A549 (cell line): ENCODE measurements around the gene LAMTOR3. TPM values are rescaled to one million over a fixed set of nuclear protein-coding genes. Genes with fewer than 3 reads are reported as not detected.

ENCODE experiments used
- ATAC-seq, 2 experiments: fragments of 200-7000 bp in 1 of 2; fragments of >200 bp in 1 of 2; cut with Nextera tagmentation in 1 of 2; cut with Tn5 transposase in 1 of 2; 3 replicates each; pipeline versions ENCODE4 v1.8.0 to v1.9.1; 2018 to 2020; ENCODE audit warnings: mild to moderate bottlenecking in 1 of 2, moderate library complexity in 1 of 2
- CTCF ChIA-PET: fragments of 300-600 bp; sonication (Branson Sonifier 250); formaldehyde crosslinking; extraction: SDS; loops from one replicate; lab custom pipeline; 2021; ENCODE audit warnings: antibody characterized with exemption, inconsistent platforms; lab: Yijun Ruan, JAX
- POLR2A ChIA-PET: fragments of 350-600 bp; formaldehyde crosslinking; extraction: SDS; loops from one replicate; lab custom pipeline; 2021; ENCODE audit warnings: antibody characterized with exemption, inconsistent platforms; lab: Yijun Ruan, JAX
- DNase-seq, 2 experiments: peaks; one replicate each; pipeline versions ENCODE4 v3.0.0 to v3.0.0-alpha.2; 2011 to 2016; ENCODE audit warnings: low read depth in 1 of 2, low spot score in 1 of 2
- FAIRE-seq: peaks from 2 replicates; lab custom pipeline; 2011; peaks lifted over from hg19 to GRCh38; lab: Jason Lieb, UNC
- H3K27ac ChIP-seq, 2 experiments: fragments of >200 bp; sonication (Bioruptor Twin); formaldehyde crosslinking; 3 replicates each; pipeline ENCODE4 v1.5.1; 2016 to 2017
- H3K4me1 ChIP-seq: fragments of >200 bp; sonication (Bioruptor Twin); formaldehyde crosslinking; 3 replicates; pipeline ENCODE4 v1.6.1; 2016
- H3K4me2 ChIP-seq: fragments of >200 bp; sonication (Bioruptor Twin); formaldehyde crosslinking; 3 replicates; pipeline ENCODE4 v1.6.1; 2016
- H3K4me3 ChIP-seq: fragments of >200 bp; sonication (Bioruptor Twin); formaldehyde crosslinking; 3 replicates; pipeline ENCODE4 v1.5.1; 2016
- H3K9me3 ChIP-seq: fragments of >200 bp; sonication (Bioruptor Twin); formaldehyde crosslinking; 3 replicates; pipeline ENCODE4 v1.6.1; 2016
- BHLHE40 ChIP-seq: IDR thresholded peaks from 2 replicates; pipeline ENCODE4 v1.6.1; 2012; ENCODE audit warnings: low read depth, low read length, inconsistent platforms
- CEBPB ChIP-seq, 2 experiments: fragments of >200 bp in 1 of 2; sonication (Bioruptor Twin) in 1 of 2; formaldehyde crosslinking in 1 of 2; IDR thresholded peaks; 2 replicates each; pipeline ENCODE4 v1.6.1; 2012 to 2016
- CHD4 ChIP-seq: fragments of 200-600 bp; sonication (generic); IDR thresholded peaks from 2 replicates; pipeline ENCODE4 v1.6.1; 2016; ENCODE audit warnings: antibody characterized with exemption, mild to moderate bottlenecking, borderline replicate concordance
- E2F6 ChIP-seq: IDR thresholded peaks from 2 replicates; pipeline ENCODE4 v1.6.1; 2012; ENCODE audit warnings: low read depth, borderline replicate concordance
- EHMT2 ChIP-seq: fragments of 200-600 bp; sonication (generic); IDR thresholded peaks from 2 replicates; pipeline ENCODE4 v1.6.1; 2016; ENCODE audit warnings: antibody characterized with exemption, low read depth, mild to moderate bottlenecking, moderate library complexity
- ESRRA ChIP-seq: fragments of 150-350 bp; IDR thresholded peaks from 2 replicates; pipeline ENCODE4 v1.6.1; 2014; ENCODE audit warnings: mild to moderate bottlenecking, low read length, borderline replicate concordance
- FOSB ChIP-seq: fragments of 250-450 bp; sonication (Bioruptor Pico); IDR thresholded peaks from 2 replicates; pipeline ENCODE4 v1.5.0; 2020; ENCODE audit warnings: mild to moderate bottlenecking, moderate library complexity
- GATA3 ChIP-seq: IDR thresholded peaks from 2 replicates; pipeline ENCODE4 v1.6.1; 2012; ENCODE audit warnings: borderline replicate concordance
- HES2 ChIP-seq: fragments of >200 bp; sonication (Bioruptor Twin); formaldehyde crosslinking; IDR thresholded peaks from 2 replicates; pipeline ENCODE4 v1.6.1; 2016
- HMGXB4 ChIP-seq: fragments of 250-450 bp; sonication (Bioruptor Pico); IDR thresholded peaks from 2 replicates; pipeline ENCODE4 v1.5.0; 2021; ENCODE audit warnings: mild to moderate bottlenecking, moderate library complexity, borderline replicate concordance
- HOXB5 ChIP-seq: fragments of 250-450 bp; sonication (Bioruptor Pico); IDR thresholded peaks from 2 replicates; pipeline ENCODE4 v1.5.0; 2020; ENCODE audit warnings: mild to moderate bottlenecking, moderate library complexity
- JUN ChIP-seq, 2 experiments: fragments of >200 bp; sonication (Bioruptor Twin); formaldehyde crosslinking; IDR thresholded peaks; 2 replicates in 1 of 2; 3 replicates in 1 of 2; pipeline ENCODE4 v1.6.1; 2016 to 2017
- JUNB ChIP-seq: fragments of >200 bp; sonication (Bioruptor Twin); formaldehyde crosslinking; IDR thresholded peaks from 2 replicates; pipeline ENCODE4 v1.6.1; 2016
- KDM1A ChIP-seq: fragments of 200-600 bp; sonication (generic); IDR thresholded peaks from 2 replicates; pipeline ENCODE4 v1.6.1; 2016; ENCODE audit warnings: low read depth, mild to moderate bottlenecking
- KDM5A ChIP-seq: fragments of 200-600 bp; sonication (generic); IDR thresholded peaks from 2 replicates; pipeline ENCODE4 v1.6.1; 2016; ENCODE audit warnings: antibody characterized with exemption, mild to moderate bottlenecking
- MAFK ChIP-seq: fragments of 450-650 bp; IDR thresholded peaks from 2 replicates; pipeline ENCODE4 v1.6.1; 2014; ENCODE audit not compliant: partially characterized antibody
- MAX ChIP-seq: IDR thresholded peaks from 2 replicates; pipeline ENCODE4 v1.6.1; 2012
- MAZ ChIP-seq: fragments of 150-350 bp; IDR thresholded peaks from 2 replicates; pipeline ENCODE4 v1.6.1; 2014; ENCODE audit warnings: antibody characterized with exemption, low read depth, low read length, borderline replicate concordance
- NPAS2 ChIP-seq: fragments of 250-450 bp; sonication (Bioruptor Pico); IDR thresholded peaks from 2 replicates; pipeline ENCODE4 v1.8.0; 2022; ENCODE audit warnings: mild to moderate bottlenecking, moderate library complexity, borderline replicate concordance
- NR3C1 ChIP-seq: fragments of >200 bp; sonication (Bioruptor Twin); formaldehyde crosslinking; IDR thresholded peaks from 3 replicates; pipeline ENCODE4 v1.6.1; 2017
- PBX3 ChIP-seq: IDR thresholded peaks from 2 replicates; pipeline ENCODE4 v1.6.1; 2012
- PHF8 ChIP-seq: fragments of 200-600 bp; sonication (generic); IDR thresholded peaks from 2 replicates; pipeline ENCODE4 v1.6.1; 2016; ENCODE audit warnings: low read depth, mild to moderate bottlenecking, antibody characterized with exemption, moderate library complexity, borderline replicate concordance
- POLR2A ChIP-seq: IDR thresholded peaks from 2 replicates; pipeline ENCODE4 v1.6.1; 2012; ENCODE audit warnings: mild to moderate bottlenecking, low read length
- REST ChIP-seq: fragments of 200-600 bp; sonication (generic); IDR thresholded peaks from 2 replicates; pipeline ENCODE4 v1.6.1; 2016; ENCODE audit warnings: antibody characterized with exemption, mild to moderate bottlenecking, moderate library complexity
- RFX5 ChIP-seq: fragments of 450-650 bp; IDR thresholded peaks from 2 replicates; pipeline ENCODE4 v1.7.1; 2014; ENCODE audit warnings: antibody characterized with exemption, mild to moderate bottlenecking, moderate library complexity
- SREBF2 ChIP-seq: fragments of 450-650 bp; IDR thresholded peaks from 2 replicates; pipeline ENCODE4 v1.6.1; 2014; ENCODE audit warnings: mild to moderate bottlenecking, moderate library complexity
- TFCP2L1 ChIP-seq: fragments of 250-450 bp; sonication (Bioruptor Pico); IDR thresholded peaks from 2 replicates; pipeline ENCODE4 v1.5.0; 2021; ENCODE audit warnings: mild to moderate bottlenecking
- ZFP36 ChIP-seq: fragments of 450-650 bp; IDR thresholded peaks from 2 replicates; pipeline ENCODE4 v1.6.1; 2014; ENCODE audit warnings: borderline replicate concordance; ENCODE audit not compliant: partially characterized antibody
- ZNF302 ChIP-seq: fragments of 250-450 bp; sonication (Bioruptor Pico); IDR thresholded peaks from 2 replicates; pipeline ENCODE4 v1.9.0; 2021; ENCODE audit warnings: inconsistent platforms, mild to moderate bottlenecking, moderate library complexity
- ZSCAN20 ChIP-seq: fragments of 250-450 bp; sonication (Bioruptor Pico); IDR thresholded peaks from 2 replicates; pipeline ENCODE4 v1.8.0; 2022; ENCODE audit warnings: mild to moderate bottlenecking, moderate library complexity
- WGBS: methylation state at CpG from one replicate; pipeline ENCODE4 v1.1.6; 2017; ENCODE audit errors: missing lambda C conversion rate; 5-methylcytosine and 5-hydroxymethylcytosine counted together
- polyA plus RNA-seq, 4 experiments: library from polyadenylated mRNA; depleted of rRNA in 3 of 4; stranded (reverse); fragments of >200 nt; fragmentation: RNase III in 1 of 4; extraction: RNeasy Plus Mini Kit Qiagen cat#74134 plus additional on column Dnase treatment in 1 of 4; gene quantifications; 2 replicates in 3 of 4; 3 replicates in 1 of 4; pipeline ENCODE4 v1.2.3, GENCODE V29; 2011 to 2017

The LAMTOR3 gene
- polyA plus RNA-seq, 2 of the 4 experiments (the other 2 are of a cell fraction): 21.3 to 40.8 TPM

GRCh38 chr4:99835942-99836341, 58.3 kb downstream of the LAMTOR3 start:
- H3K4me1 ChIP-seq: peaks cover 13% of the 10 kb centered on the region; the same call in 2 of the 3 replicates
- no peak overlapping the region for H3K4me3 ChIP-seq
- H3K4me2 ChIP-seq: no peak overlapping the region
- POLR2A ChIA-PET: no interaction called here
- 74% methylated on average over 2 of the region's 2 CpGs for WGBS
- DNase-seq: no peak
- ATAC-seq: no peak
- TF ChIP-seq JUN (IDR thresholded peaks at IDR 0.05) (no peak), SREBF2 (no peak), RFX5 (no peak), NPAS2 (CRISPR knock-in tag) (no peak), HMGXB4 (CRISPR knock-in tag) (no peak), ZNF302 (CRISPR knock-in tag) (no peak), HES2 (no peak)
- no peak for FAIRE-seq
- no peaks in the 10 kb centered on the region for H3K9me3 ChIP-seq
- CTCF ChIA-PET: interaction anchor here (1.2 kb wide), 1 partner anchor 28 kb away, joined by 4 read pairs; no protein-coding TSS in a partner anchor
- H3K27ac ChIP-seq: no peak overlapping the region

- Histone ChIP-seq H3K9me3 (no peaks in the 10 kb centered on the region), H3K4me2 (no peak overlapping the region), H3K4me3 (no peak overlapping the region), H3K27ac (no peak overlapping the region), H3K4me1 (peaks cover 13% of the 10 kb centered on the region; the same call in 2 of the 3 replicates)
- ATAC-seq (no peak), DNase-seq (no peak), FAIRE-seq (no peak)
- WGBS: 83% methylated on average over 7 of the region's 7 CpGs
- CTCF ChIA-PET: no interaction called here
- no peak for TF ChIP-seq ZFP36
- TF ChIP-seq CEBPB (IDR thresholded peaks at IDR 0.05): no peak
- TF ChIP-seq EHMT2: no peak
- no peak for TF ChIP-seq BHLHE40
- TF ChIP-seq HOXB5 (CRISPR knock-in tag): no peak
- no peak for TF ChIP-seq POLR2A
- TF ChIP-seq PBX3: no peak
- no peak for TF ChIP-seq ZNF302 (CRISPR knock-in tag)
- TF ChIP-seq KDM1A: no peak
- no peak for TF ChIP-seq TFCP2L1 (CRISPR knock-in tag)
- no peak for TF ChIP-seq ZSCAN20 (CRISPR knock-in tag)
- no peak for TF ChIP-seq E2F6
- TF ChIP-seq FOSB (CRISPR knock-in tag): no peak
- no peak for TF ChIP-seq NR3C1
- no peak for TF ChIP-seq JUNB
- no peak for TF ChIP-seq MAFK
- POLR2A ChIA-PET: no interaction called here
These were observed 59.7 kb downstream of the LAMTOR3 start for GRCh38 chr4:99834569-99834968.

- WGBS: 57% methylated on average over 5 of the region's 5 CpGs
- Histone ChIP-seq H3K9me3 (no peaks in the 10 kb centered on the region), H3K27ac (no peak overlapping the region), H3K4me3 (no peak overlapping the region), H3K4me1 (peaks cover 13% of the 10 kb centered on the region; the same call in 2 of the 3 replicates), H3K4me2 (no peak overlapping the region)
- ATAC-seq (no peak), FAIRE-seq (no peak), DNase-seq (no peak)
- CTCF ChIA-PET: interaction anchor here (1.6 kb wide), 1 partner anchor 26 kb away, joined by 4 read pairs; no protein-coding TSS in a partner anchor
- POLR2A ChIA-PET: no interaction called here
- TF ChIP-seq NPAS2 (CRISPR knock-in tag) (no peak), KDM5A (no peak), CHD4 (no peak), JUNB (no peak), SREBF2 (no peak), PHF8 (no peak), MAX (no peak), GATA3 (no peak), MAZ (no peak), REST (no peak), ESRRA (no peak)
These were observed 60.5 kb downstream of the LAMTOR3 start for GRCh38 chr4:99833756-99834155.
